ENCODE results near the gene ICA1.

ICA1 gene

DNA sequence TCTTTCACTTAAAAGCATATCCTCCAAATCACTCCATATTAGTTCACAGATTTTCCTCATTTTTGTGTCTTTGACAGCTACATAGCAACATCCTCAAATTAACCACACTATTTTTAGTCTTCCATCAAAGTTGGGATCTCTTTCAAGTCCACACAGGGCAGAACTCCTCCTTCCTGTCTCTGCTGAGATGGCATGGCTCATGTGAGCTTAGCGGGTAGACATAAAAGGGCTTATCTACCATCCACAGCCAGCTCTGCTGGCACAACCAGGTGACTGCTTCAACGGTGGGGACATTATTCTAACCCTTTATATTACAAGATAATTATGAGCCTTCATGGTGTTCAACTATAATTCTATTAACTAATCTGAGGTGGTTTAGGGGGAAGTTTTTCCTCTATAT, 35.5 kb downstream of the ICA1 start:
- Histone ChIP-seq H3K4me2 (ENCODE audit: low read length) (no peak overlapping the region), H4K20me1 (ENCODE audit: control insufficient read depth, insufficient read depth, low read depth, low read length) (no peaks in the 10 kb centered on the region)
- TF ChIP-seq CTCF (IDR thresholded peaks at IDR 0.05; ENCODE audit: low read depth, low read length, poor library complexity, severe bottlenecking), result no peak
- no peak for TF ChIP-seq EZH2phosphoT487 (IDR thresholded peaks at IDR 0.05; ENCODE audit: borderline replicate concordance, low read length)

GRCh38 chr7:8221567-8221966, 40.4 kb downstream of the ICA1 start:
- Histone ChIP-seq H3K9me2 (replicated peaks; ENCODE audit: control insufficient read depth, low read length) (no peaks in the 10 kb centered on the region), H3F3A (ENCODE audit: control insufficient read depth, insufficient read depth) (no peaks in the 10 kb centered on the region), H3K27me3 (ENCODE audit: control insufficient read depth, low read length) (peaks cover 11% of the 10 kb centered on the region; the same call in 1 of the 2 replicates), H3K27ac (ENCODE audit: low read depth, low read length) (no peak overlapping the region), H3K79me2 (ENCODE audit: control insufficient read depth, low read length) (no peaks in the 10 kb centered on the region), H3K9me3 (ENCODE audit: control insufficient read depth, insufficient read depth, low read length) (no peaks in the 10 kb centered on the region), H4K20me1 (ENCODE audit: control insufficient read depth, insufficient read depth, low read depth, low read length) (no peaks in the 10 kb centered on the region), H3K4me1 (ENCODE audit: control insufficient read depth, low read length) (0 out of 2 replicates have a peak, but pooled peaks cover 3% of the 10 kb centered on the region), H3K4me2 (ENCODE audit: low read length) (no peak overlapping the region), H3K36me3 (ENCODE audit: control insufficient read depth, low read length) (no peaks in the 10 kb centered on the region), H3K4me3 (ENCODE audit: low read length) (no peak overlapping the region)
- TF ChIP-seq EZH2phosphoT487 (IDR thresholded peaks at IDR 0.05; ENCODE audit: borderline replicate concordance, low read length), result no peak
- no peak for TF ChIP-seq CTCF (IDR thresholded peaks at IDR 0.05; ENCODE audit: low read depth, low read length, poor library complexity, severe bottlenecking)

More for the DNA sequence above, 35.5 kb downstream of the ICA1 start:
- Histone ChIP-seq H3F3A (ENCODE audit: control insufficient read depth, insufficient read depth) (no peaks in the 10 kb centered on the region), H3K36me3 (ENCODE audit: control insufficient read depth, low read length) (no peaks in the 10 kb centered on the region), H3K9me2 (replicated peaks; ENCODE audit: control insufficient read depth, low read length) (no peaks in the 10 kb centered on the region), H3K9me3 (ENCODE audit: control insufficient read depth, insufficient read depth, low read length) (no peaks in the 10 kb centered on the region), H3K4me3 (ENCODE audit: low read length) (no peak overlapping the region), H3K27ac (ENCODE audit: low read depth, low read length) (no peak overlapping the region), H3K4me1 (ENCODE audit: control insufficient read depth, low read length) (no peaks in the 10 kb centered on the region), H3K27me3 (ENCODE audit: control insufficient read depth, low read length) (peaks cover 11% of the 10 kb centered on the region; the same call in 1 of the 2 replicates), H3K79me2 (ENCODE audit: control insufficient read depth, low read length) (no peaks in the 10 kb centered on the region)

DNA sequence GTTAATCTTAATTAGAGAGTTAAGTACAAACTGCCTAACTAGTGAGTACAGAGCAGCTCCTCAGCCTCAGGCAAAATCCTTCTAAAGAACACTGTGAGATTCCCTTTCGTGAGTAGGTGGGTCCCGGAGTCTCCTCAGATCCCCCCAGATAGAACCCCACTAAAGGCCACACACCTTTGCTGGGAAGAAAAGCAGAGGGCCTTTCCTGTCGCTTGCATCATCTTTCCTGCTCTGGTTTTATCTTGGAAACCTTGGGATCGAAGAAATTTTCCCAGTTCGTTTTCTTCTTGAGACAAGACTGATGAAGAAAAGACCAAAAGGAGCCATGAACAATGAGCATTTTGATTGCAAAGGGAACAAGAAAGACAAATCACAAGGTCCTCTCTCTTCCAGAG, 40.9 kb downstream of the ICA1 start:
- no peak overlapping the region for H3K4me3 ChIP-seq (ENCODE audit: low read length)
- H3K27ac ChIP-seq (ENCODE audit: low read depth, low read length), result no peak overlapping the region
- no peak for TF ChIP-seq EZH2phosphoT487 (IDR thresholded peaks at IDR 0.05; ENCODE audit: borderline replicate concordance, low read length)
- TF ChIP-seq CTCF (IDR thresholded peaks at IDR 0.05; ENCODE audit: low read depth, low read length, poor library complexity, severe bottlenecking), result no peak
- H3K27me3 ChIP-seq (ENCODE audit: control insufficient read depth, low read length), result peaks cover 8% of the 10 kb centered on the region
- H3K9me3 ChIP-seq (ENCODE audit: control insufficient read depth, insufficient read depth, low read length), result no peaks in the 10 kb centered on the region
- H3K9me2 ChIP-seq (replicated peaks; ENCODE audit: control insufficient read depth, low read length), result no peaks in the 10 kb centered on the region
- no peaks in the 10 kb centered on the region for H3F3A ChIP-seq (ENCODE audit: control insufficient read depth, insufficient read depth)
- H3K4me2 ChIP-seq (ENCODE audit: low read length), result no peak overlapping the region
- H4K20me1 ChIP-seq (ENCODE audit: control insufficient read depth, insufficient read depth, low read depth, low read length), result no peaks in the 10 kb centered on the region
- H3K4me1 ChIP-seq (ENCODE audit: control insufficient read depth, low read length), result 0 out of 2 replicates have a peak, but pooled peaks cover 3% of the 10 kb centered on the region
- H3K79me2 ChIP-seq (ENCODE audit: control insufficient read depth, low read length), result no peaks in the 10 kb centered on the region
- H3K36me3 ChIP-seq (ENCODE audit: control insufficient read depth, low read length), result no peaks in the 10 kb centered on the region

Measured in DOHH2 (cell line).